CD4-positive, alpha-beta T cell treated with Interleukin-15 for 4 hours (primary cell): ENCODE results near the gene CCNC.

Experiments used
- DNase-seq: peaks from one replicate; pipeline ENCODE4 v3.0.0-alpha.2; 2020; ENCODE audit warnings: low spot score

CCNC gene

GRCh38 chr6:99568103-99568933 is at the start of gene CCNC:
CCNC (minus strand) TSS chr6:99568660; CDS start chr6:99568527, 133 bp downstream.
- DNase-seq: peak; percentile 90

GRCh38 chr6:99617131-99617530 is 48.7 kb upstream of the CCNC start:
- DNase-seq: no peak

GRCh38 chr6:99614430-99615186 is 46.1 kb upstream of the CCNC start:
- no peak for DNase-seq

DNA sequence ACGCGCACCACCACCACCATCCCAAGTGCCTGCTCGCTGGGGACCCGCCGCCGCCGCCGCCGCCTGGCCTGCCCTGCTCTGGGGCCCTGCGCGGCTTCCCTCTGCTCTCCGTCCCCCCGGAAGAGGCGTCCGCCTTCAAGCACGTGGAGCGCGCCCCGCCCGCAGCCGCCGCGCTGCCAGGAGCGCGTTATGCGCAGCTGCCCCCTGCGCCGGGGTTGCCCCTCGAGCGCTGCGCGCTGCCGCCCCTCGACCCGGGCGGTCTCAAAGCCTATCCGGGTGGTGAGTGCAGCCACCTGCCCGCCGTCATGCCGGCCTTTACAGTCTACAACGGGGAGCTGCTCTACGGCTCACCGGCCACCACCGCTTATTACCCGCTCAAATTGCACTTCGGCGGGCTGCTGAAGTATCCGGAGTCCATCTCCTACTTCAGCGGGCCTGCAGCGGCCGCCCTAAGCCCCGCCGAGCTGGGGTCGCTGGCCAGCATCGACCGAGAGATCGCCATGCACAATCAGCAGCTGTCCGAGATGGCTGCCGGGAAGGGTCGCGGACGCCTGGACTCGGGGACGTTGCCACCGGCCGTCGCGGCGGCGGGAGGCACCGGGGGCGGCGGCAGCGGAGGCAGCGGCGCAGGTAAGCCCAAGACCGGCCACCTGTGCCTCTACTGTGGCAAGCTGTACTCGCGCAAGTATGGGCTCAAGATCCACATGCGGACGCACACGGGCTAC is 45.4 kb upstream of the CCNC start:
- no peak for DNase-seq

GRCh38 chr6:99613409-99613704 is 44.9 kb upstream of the CCNC start:
- DNase-seq: no peak

GRCh38 chr6:99612551-99613408 is 44.3 kb upstream of the CCNC start:
- no peak for DNase-seq

DNA sequence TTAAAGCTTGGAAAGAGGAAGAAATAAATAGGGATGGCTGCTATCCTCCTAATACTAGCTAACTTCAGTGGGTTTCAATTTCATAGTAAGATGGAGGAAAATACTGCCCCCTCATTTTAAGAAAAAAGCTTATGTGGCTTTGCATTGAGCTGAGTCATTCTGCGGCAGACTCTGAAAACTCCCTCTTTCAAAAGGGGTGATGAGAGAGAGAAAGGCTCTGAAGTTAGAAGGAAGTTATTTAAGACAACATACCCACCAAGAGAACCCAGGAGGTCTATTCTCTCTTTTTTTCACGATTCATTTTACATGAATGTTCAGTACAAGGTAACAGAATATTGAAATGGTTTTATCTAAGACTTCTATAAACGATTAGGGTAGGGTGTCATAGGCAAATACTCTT is 42.7 kb upstream of the CCNC start:
- no peak for DNase-seq

GRCh38 chr6:99609905-99610489 is 41.5 kb upstream of the CCNC start:
- DNase-seq: no peak

DNA sequence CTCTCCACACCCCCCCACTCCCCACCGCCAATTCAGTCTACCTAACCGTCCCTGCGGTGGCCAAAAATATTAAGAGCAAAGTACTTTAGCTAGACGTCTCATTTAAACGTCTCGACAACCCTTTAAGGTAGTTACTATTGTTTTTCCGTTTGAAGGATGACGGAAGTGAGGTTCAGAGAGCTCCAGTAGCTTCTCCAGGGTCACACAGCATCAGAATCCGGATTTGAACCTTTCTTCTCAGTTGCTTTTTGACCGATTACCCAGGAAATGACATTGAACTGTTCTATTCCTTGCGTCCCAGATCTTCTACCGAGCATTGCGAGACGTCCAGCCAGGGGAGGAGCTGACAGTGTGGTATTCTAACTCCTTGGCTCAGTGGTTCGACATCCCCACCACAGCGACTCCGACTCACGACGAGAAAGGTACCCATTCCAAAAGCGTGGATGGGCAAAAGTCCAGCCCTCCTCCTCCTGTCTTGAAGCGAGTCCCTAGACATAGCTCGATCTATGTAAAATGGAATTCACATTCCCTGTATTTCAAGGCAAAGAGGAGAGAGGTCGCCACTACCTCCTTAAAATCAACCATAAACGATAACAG is 40.5 kb upstream of the CCNC start:
- DNase-seq: no peak

- DNase-seq: no peak
Observed at GRCh38 chr6:99608059-99608885, 39.8 kb upstream of the CCNC start.

- no peak for DNase-seq
Observed at GRCh38 chr6:99607416-99608036, 39.1 kb upstream of the CCNC start.

GRCh38 chr6:99606656-99607415 is 38.4 kb upstream of the CCNC start, which contains the start of gene PRDM13:
PRDM13 (plus strand) TSS chr6:99606833; CDS start chr6:99607035, 202 bp downstream.
- DNase-seq: no peak

- DNase-seq: no peak
Observed at GRCh38 chr6:99605911-99606655, 37.6 kb upstream of the CCNC start.

- DNase-seq: no peak
Observed at GRCh38 chr6:99605074-99605734, 36.7 kb upstream of the CCNC start.

DNA sequence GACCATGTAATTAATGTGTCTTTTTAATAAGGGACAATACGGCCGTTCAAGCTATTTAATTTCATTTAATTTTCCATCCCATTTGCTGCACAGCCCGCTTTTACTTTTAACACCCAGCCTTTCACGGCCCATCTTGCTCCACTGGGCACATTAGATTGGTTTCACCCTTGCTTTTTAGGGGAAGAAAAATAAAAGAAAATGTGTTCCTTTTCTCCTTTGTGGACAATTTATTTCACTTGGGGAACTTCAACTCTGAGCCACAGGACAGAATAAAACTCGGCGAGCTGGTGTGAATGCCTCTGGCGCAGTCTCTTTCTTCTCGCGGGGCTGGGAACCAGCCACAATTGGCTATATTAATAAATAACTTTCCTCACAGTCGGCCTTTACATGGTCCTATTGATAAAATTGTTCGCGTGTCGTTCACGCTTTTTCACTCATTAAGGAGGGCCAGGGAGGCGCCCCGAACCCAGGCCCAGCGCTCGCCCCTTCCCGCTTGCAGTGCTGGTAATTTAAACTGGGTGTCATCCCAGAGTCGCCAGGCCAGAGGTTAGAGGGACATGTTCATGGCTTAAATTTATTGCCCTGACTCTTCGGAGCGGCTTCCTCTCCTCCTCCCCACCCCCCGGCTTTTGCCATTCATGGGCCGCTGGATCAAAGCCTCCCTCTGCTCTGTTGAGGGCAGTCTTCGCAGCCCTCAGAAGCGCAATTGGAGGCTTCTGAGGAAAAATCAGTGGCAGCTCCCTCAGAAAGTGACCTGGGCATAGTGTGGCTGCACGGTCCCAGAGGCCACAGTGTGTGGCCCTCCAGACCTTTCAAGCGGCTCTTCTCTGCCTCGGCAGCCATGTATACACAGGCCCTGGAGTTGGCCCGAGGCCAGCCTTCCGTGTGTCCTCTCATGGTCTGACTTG is 36.0 kb upstream of the CCNC start:
- DNase-seq: no peak

DNA sequence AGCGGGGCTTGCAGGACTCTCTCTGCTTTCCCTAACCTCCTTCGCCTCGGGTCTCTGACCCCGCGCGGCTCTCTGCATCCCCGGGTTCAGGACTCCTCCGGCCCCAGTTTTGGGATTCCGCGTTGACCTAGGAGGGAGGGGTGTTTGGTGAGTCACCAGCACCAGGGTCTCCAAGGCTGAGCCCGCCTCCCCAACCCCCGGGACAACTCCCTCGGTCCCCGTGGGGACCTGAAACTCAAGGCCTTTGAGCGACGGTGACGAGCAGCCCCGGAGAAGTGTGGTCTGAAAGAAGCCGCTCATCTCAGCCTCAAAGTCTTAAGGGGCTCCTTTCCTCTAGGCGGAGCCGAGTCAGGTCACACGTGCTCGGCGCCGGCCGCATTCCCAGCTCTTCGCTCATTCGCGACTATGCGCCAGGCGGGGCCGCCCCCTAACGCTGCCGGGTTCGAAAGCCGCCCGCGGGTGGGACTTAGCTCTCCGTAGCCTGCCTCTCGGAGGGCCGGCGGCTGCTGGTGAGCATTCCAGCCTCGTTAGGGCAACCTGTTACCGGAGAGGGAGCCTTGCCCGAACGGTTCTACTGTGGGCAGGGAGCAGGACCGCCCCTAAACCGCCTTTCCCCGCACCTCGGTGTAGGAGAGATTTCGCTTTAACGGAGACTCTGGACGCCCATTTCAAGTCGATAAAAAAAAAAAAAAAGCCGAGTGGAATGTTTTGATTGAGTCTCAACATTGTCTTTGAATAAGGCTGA is 35.1 kb upstream of the CCNC start:
- no peak for DNase-seq
